Effector memory CD4-positive, alpha-beta T cell (primary cell): ENCODE results near the gene SOD3.

Experiments
- DNase-seq, 3 donors: peaks; one replicate each; pipeline ENCODE4 v3.0.0-alpha.2; 2020
- H3K27ac ChIP-seq: 2 replicates; pipeline ENCODE4 v1.7.0; 2013; ENCODE audit warnings: mild to moderate bottlenecking, low read length, moderate library complexity; ENCODE audit not compliant: insufficient read depth, poor library complexity, severe bottlenecking
- H3K27me3 ChIP-seq: replicated peaks from 2 replicates; pipeline ENCODE4 v1.7.0; 2013; ENCODE audit warnings: mild to moderate bottlenecking, low read length; ENCODE audit not compliant: insufficient read depth, control insufficient read depth, poor library complexity, severe bottlenecking
- H3K36me3 ChIP-seq: 2 replicates; pipeline ENCODE4 v1.7.0; 2013; ENCODE audit warnings: mild to moderate bottlenecking, low read length, moderate library complexity; ENCODE audit not compliant: control insufficient read depth, insufficient read depth
- H3K4me1 ChIP-seq: 2 replicates; pipeline ENCODE4 v1.7.0; 2013; ENCODE audit warnings: low read length, mild to moderate bottlenecking; ENCODE audit not compliant: control insufficient read depth, insufficient read depth, poor library complexity, severe bottlenecking
- H3K4me3 ChIP-seq: 2 replicates; pipeline ENCODE4 v1.7.0; 2013; ENCODE audit warnings: low read length, low read depth, mild to moderate bottlenecking; ENCODE audit not compliant: insufficient read depth, poor library complexity, severe bottlenecking
- H3K9me3 ChIP-seq: 2 replicates; pipeline ENCODE4 v1.7.0; 2013; ENCODE audit warnings: mild to moderate bottlenecking, low read length, moderate library complexity; ENCODE audit not compliant: control insufficient read depth

The SOD3 gene

GRCh38 chr4:24809815-24810405, 14.5 kb downstream of the SOD3 start:
- Histone ChIP-seq H3K27ac (no peak overlapping the region), H3K4me3 (no peak overlapping the region), H3K36me3 (no peaks in the 10 kb centered on the region), H3K9me3 (no peaks in the 10 kb centered on the region), H3K4me1 (no peaks in the 10 kb centered on the region), H3K27me3 (no peaks in the 10 kb centered on the region)
- DNase-seq, result no peak

GRCh38 chr4:24810871-24811631, 15.7 kb downstream of the SOD3 start:
- Histone ChIP-seq H3K4me1 (no peaks in the 10 kb centered on the region), H3K27ac (no peak overlapping the region), H3K27me3 (no peaks in the 10 kb centered on the region), H3K4me3 (no peak overlapping the region), H3K36me3 (no peaks in the 10 kb centered on the region), H3K9me3 (no peaks in the 10 kb centered on the region)
- DNase-seq, result no peak

- H3K4me1 ChIP-seq, result no peaks in the 10 kb centered on the region
- no peak overlapping the region for H3K27ac ChIP-seq
- no peak for DNase-seq
- H3K36me3 ChIP-seq, result no peaks in the 10 kb centered on the region
- H3K4me3 ChIP-seq, result no peak overlapping the region
- no peaks in the 10 kb centered on the region for H3K27me3 ChIP-seq
- H3K9me3 ChIP-seq, result no peaks in the 10 kb centered on the region
Measured at GRCh38 chr4:24813732-24814131, 18.4 kb downstream of the SOD3 start.

GRCh38 chr4:24816797-24817196, 21.4 kb downstream of the SOD3 start:
- H3K4me1 ChIP-seq, result no peaks in the 10 kb centered on the region
- H3K36me3 ChIP-seq, result no peaks in the 10 kb centered on the region
- no peaks in the 10 kb centered on the region for H3K27me3 ChIP-seq
- H3K9me3 ChIP-seq, result no peaks in the 10 kb centered on the region
- H3K4me3 ChIP-seq, result no peak overlapping the region
- H3K27ac ChIP-seq, result no peak overlapping the region
- DNase-seq, result no peak

- DNase-seq, result no peak
- Histone ChIP-seq H3K4me3 (no peak overlapping the region), H3K4me1 (no peaks in the 10 kb centered on the region), H3K27ac (no peak overlapping the region), H3K9me3 (no peaks in the 10 kb centered on the region), H3K36me3 (no peaks in the 10 kb centered on the region), H3K27me3 (no peaks in the 10 kb centered on the region)
Measured at GRCh38 chr4:24820541-24820940, 25.2 kb downstream of the SOD3 start.

GRCh38 chr4:24824720-24825119, 29.3 kb downstream of the SOD3 start:
- Histone ChIP-seq H3K9me3 (no peaks in the 10 kb centered on the region), H3K36me3 (no peaks in the 10 kb centered on the region), H3K27ac (no peak overlapping the region), H3K27me3 (no peaks in the 10 kb centered on the region), H3K4me1 (no peaks in the 10 kb centered on the region), H3K4me3 (no peak overlapping the region)
- DNase-seq, result no peak

- no peak overlapping the region for H3K4me3 ChIP-seq
- no peaks in the 10 kb centered on the region for H3K27me3 ChIP-seq
- H3K4me1 ChIP-seq, result no peaks in the 10 kb centered on the region
- no peaks in the 10 kb centered on the region for H3K9me3 ChIP-seq
- DNase-seq, result no peak
- no peaks in the 10 kb centered on the region for H3K36me3 ChIP-seq
- no peak overlapping the region for H3K27ac ChIP-seq
Measured at GRCh38 chr4:24831637-24832036, 36.3 kb downstream of the SOD3 start.

GRCh38 chr4:24835696-24836095, 40.3 kb downstream of the SOD3 start:
- no peaks in the 10 kb centered on the region for H3K4me1 ChIP-seq
- H3K27me3 ChIP-seq, result no peaks in the 10 kb centered on the region
- no peak overlapping the region for H3K27ac ChIP-seq
- H3K4me3 ChIP-seq, result no peak overlapping the region
- no peak for DNase-seq
- no peaks in the 10 kb centered on the region for H3K9me3 ChIP-seq
- H3K36me3 ChIP-seq, result no peaks in the 10 kb centered on the region

GRCh38 chr4:24836661-24837242, 41.4 kb downstream of the SOD3 start:
- Histone ChIP-seq H3K4me3 (no peak overlapping the region), H3K9me3 (no peaks in the 10 kb centered on the region), H3K36me3 (no peaks in the 10 kb centered on the region), H3K27me3 (no peaks in the 10 kb centered on the region), H3K27ac (no peak overlapping the region), H3K4me1 (no peaks in the 10 kb centered on the region)
- DNase-seq, result no peak

- Histone ChIP-seq H3K36me3 (no peaks in the 10 kb centered on the region), H3K27ac (no peak overlapping the region), H3K4me1 (no peaks in the 10 kb centered on the region), H3K4me3 (no peak overlapping the region), H3K9me3 (no peaks in the 10 kb centered on the region), H3K27me3 (no peaks in the 10 kb centered on the region)
- no peak for DNase-seq
Measured at GRCh38 chr4:24837336-24837735, 42.0 kb downstream of the SOD3 start.
